Smooth muscle cell (in vitro differentiated cells): ENCODE measurements around the gene BTBD9. TPM values are rescaled to one million over a fixed set of nuclear protein-coding genes. Genes with fewer than 3 reads are reported as not detected.
A peak's percentile ranks its signal among the peaks of the same experiment; 100 is the strongest.

Source experiments
- DNase-seq: peaks from one replicate; lab custom pipeline; 2025; ENCODE audit not compliant: unreplicated experiment; lab: John Stamatoyannopoulos, UW
- H2AFZ ChIP-seq: fragments of 200-600 bp; sonication (generic); 2 replicates; pipeline ENCODE4 v1.6.0; 2016; ENCODE audit warnings: antibody characterized with exemption, low read depth, mild to moderate bottlenecking
- H3F3A ChIP-seq: fragments of 200-600 bp; sonication (generic); 2 replicates; pipeline ENCODE4 v1.6.0; 2017; ENCODE audit warnings: antibody characterized with exemption, low read depth
- H3K27ac ChIP-seq: fragments of 200-600 bp; sonication (generic); 2 replicates; pipeline ENCODE4 v1.5.1; 2016; ENCODE audit warnings: low read depth, mild to moderate bottlenecking
- H3K27me3 ChIP-seq: fragments of 200-600 bp; sonication (generic); 2 replicates; pipeline ENCODE4 v1.6.1; 2016; ENCODE audit warnings: low read depth, mild to moderate bottlenecking
- H3K36me3 ChIP-seq: fragments of 200-600 bp; sonication (generic); 2 replicates; pipeline ENCODE4 v1.5.1; 2016; ENCODE audit warnings: low read depth
- H3K4me1 ChIP-seq: fragments of 200-600 bp; sonication (generic); 2 replicates; pipeline ENCODE4 v1.5.1; 2016; ENCODE audit warnings: low read depth
- H3K4me2 ChIP-seq: fragments of 200-600 bp; sonication (generic); 2 replicates; pipeline ENCODE4 v1.6.0; 2016; ENCODE audit warnings: mild to moderate bottlenecking
- H3K4me3 ChIP-seq: fragments of 200-600 bp; sonication (generic); 2 replicates; pipeline ENCODE4 v1.5.1; 2016; ENCODE audit warnings: mild to moderate bottlenecking
- H3K79me2 ChIP-seq: fragments of 200-600 bp; sonication (generic); 2 replicates; pipeline ENCODE4 v1.6.0; 2016; ENCODE audit warnings: low read depth, mild to moderate bottlenecking
- H3K9ac ChIP-seq: fragments of 200-600 bp; sonication (generic); 2 replicates; pipeline ENCODE4 v1.6.0; 2016; ENCODE audit warnings: low read depth
- H3K9me3 ChIP-seq: fragments of 200-600 bp; sonication (generic); replicated peaks from 2 replicates; pipeline ENCODE4 v1.5.1; 2016; ENCODE audit warnings: low read depth
- H4K20me1 ChIP-seq: fragments of 200-600 bp; sonication (generic); 2 replicates; pipeline ENCODE4 v1.6.0; 2016; ENCODE audit warnings: low read depth
- CTCF ChIP-seq: fragments of 200-600 bp; sonication (generic); IDR thresholded peaks from 2 replicates; pipeline ENCODE4 v1.5.1; 2017; ENCODE audit warnings: borderline replicate concordance, mild to moderate bottlenecking, antibody characterized with exemption; ENCODE audit not compliant: insufficient read depth, poor library complexity, severe bottlenecking
- WGBS: methylation state at CpG from one replicate; pipeline ENCODE4 v1.1.7; 2016; ENCODE audit warnings: low lambda C conversion rate; 5-methylcytosine and 5-hydroxymethylcytosine counted together
- polyA plus RNA-seq: library from polyadenylated mRNA; unstranded; fragments of >200 nt; fragmentation: Nextera tagmentation; extraction: Ambion mirVana; gene quantifications from 2 replicates; pipeline ENCODE4 v1.2.1, GENCODE V29; 2016
- total RNA-seq: library from RNA; depleted of rRNA; stranded (reverse); fragments of >200 nt; gene quantifications from 2 replicates; pipeline ENCODE4 v1.2.3, GENCODE V29; 2014

BTBD9 gene
- total and polyA plus RNA-seq, 2 experiments from 2014 or later = 5.6 to 12.5 TPM

DNA sequence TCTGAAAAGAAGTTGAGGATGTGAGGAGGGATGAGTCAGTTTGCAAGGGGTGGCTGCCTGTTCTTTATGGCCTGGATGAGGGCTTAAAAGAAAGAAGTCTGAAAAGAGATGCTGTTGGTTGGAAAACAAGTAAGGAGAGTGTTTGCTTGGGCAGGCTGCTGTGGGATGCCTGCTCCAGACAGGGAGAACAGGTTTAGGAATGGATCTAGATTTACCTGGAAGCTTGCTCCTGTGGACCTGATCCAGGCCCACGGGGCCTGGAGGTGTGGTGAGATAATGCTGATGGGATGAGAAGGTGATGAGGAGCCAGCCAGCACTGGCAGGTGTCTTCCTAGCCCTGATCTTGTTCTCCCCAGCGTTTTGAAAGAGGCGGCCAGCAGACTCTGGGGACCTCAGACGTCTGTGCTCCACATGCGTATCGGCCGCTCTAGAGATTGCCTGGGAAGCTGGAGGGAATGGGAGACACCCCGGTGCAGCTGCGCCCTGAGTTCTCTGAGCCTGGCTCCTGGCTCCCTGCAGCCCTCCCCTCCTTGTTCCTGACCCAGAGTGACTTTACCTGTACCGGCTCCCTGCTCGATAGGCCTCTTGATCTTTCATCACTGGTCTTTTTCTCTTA lies 488.9 kb downstream of the BTBD9 start:
- H3F3A ChIP-seq = peaks cover 3% of the 10 kb centered on the region
- no peaks in the 10 kb centered on the region for H3K9me3 ChIP-seq
- H2AFZ ChIP-seq = no peak overlapping the region
- TF ChIP-seq CTCF = no peak
- no peaks in the 10 kb centered on the region for H3K36me3 ChIP-seq
- H3K4me2 ChIP-seq = no peak overlapping the region
- no peak overlapping the region for H3K4me3 ChIP-seq
- peaks cover 27% of the 10 kb centered on the region for H3K4me1 ChIP-seq
- no peak overlapping the region for H3K27ac ChIP-seq
- H3K27me3 ChIP-seq = no peaks in the 10 kb centered on the region
- peaks cover 21% of the 10 kb centered on the region for H3K79me2 ChIP-seq
- H3K9ac ChIP-seq = no peak overlapping the region
- WGBS = 97% methylated on average over 11 of the region's 11 CpGs
- no peak for DNase-seq
- peaks cover 100% of the 10 kb centered on the region for H4K20me1 ChIP-seq

GRCh38 chr6:38150021-38150420 lies 489.7 kb downstream of the BTBD9 start:
- Histone ChIP-seq H3K79me2 (peaks cover 29% of the 10 kb centered on the region), H3K27ac (no peak overlapping the region), H3K4me2 (no peak overlapping the region), H3F3A (peaks cover 3% of the 10 kb centered on the region), H3K4me3 (no peak overlapping the region), H2AFZ (no peak overlapping the region), H3K9me3 (no peaks in the 10 kb centered on the region), H3K9ac (no peak overlapping the region), H3K27me3 (no peaks in the 10 kb centered on the region), H3K4me1 (peaks cover 27% of the 10 kb centered on the region), H4K20me1 (peaks cover 100% of the 10 kb centered on the region), H3K36me3 (no peaks in the 10 kb centered on the region)
- no peak for DNase-seq
- TF ChIP-seq CTCF = no peak
- WGBS = 73% methylated on average over 3 of the region's 3 CpGs

GRCh38 chr6:38149531-38149930 lies 490.2 kb downstream of the BTBD9 start:
- H2AFZ ChIP-seq = no peak overlapping the region
- H3K9me3 ChIP-seq = no peaks in the 10 kb centered on the region
- TF ChIP-seq CTCF = no peak
- peaks cover 30% of the 10 kb centered on the region for H3K79me2 ChIP-seq
- H3K4me2 ChIP-seq = no peak overlapping the region
- DNase-seq = no peak
- WGBS = 71% methylated on average over 2 of the region's 2 CpGs
- no peaks in the 10 kb centered on the region for H3K36me3 ChIP-seq
- H3K4me1 ChIP-seq = peaks cover 27% of the 10 kb centered on the region
- H3K27ac ChIP-seq = no peak overlapping the region
- H3K4me3 ChIP-seq = no peak overlapping the region
- H3K27me3 ChIP-seq = no peaks in the 10 kb centered on the region
- peaks cover 100% of the 10 kb centered on the region for H4K20me1 ChIP-seq
- no peak overlapping the region for H3K9ac ChIP-seq
- peaks cover 3% of the 10 kb centered on the region for H3F3A ChIP-seq

GRCh38 chr6:38148606-38149005 lies 491.1 kb downstream of the BTBD9 start:
- Histone ChIP-seq H2AFZ (no peak overlapping the region), H3K79me2 (peaks cover 31% of the 10 kb centered on the region), H3K4me2 (peak overlapping the region; percentile 2), H3K36me3 (no peaks in the 10 kb centered on the region), H3K27ac (no peak overlapping the region), H3K9me3 (no peaks in the 10 kb centered on the region), H4K20me1 (peaks cover 99% of the 10 kb centered on the region), H3K9ac (no peak overlapping the region), H3K4me1 (peaks cover 27% of the 10 kb centered on the region), H3F3A (peaks cover 3% of the 10 kb centered on the region), H3K4me3 (no peak overlapping the region), H3K27me3 (no peaks in the 10 kb centered on the region)
- no peak for TF ChIP-seq CTCF
- WGBS = 88% methylated on average over 2 of the region's 2 CpGs
- DNase-seq = no peak
